Breast epithelium (tissue), 3 donors: Measurements from ENCODE around the gene PPP3CB.

Source experiments
- CTCF ChIP-seq, 3 donors: fragments of 450-650 bp; IDR thresholded peaks; one replicate each; pipeline ENCODE4 v1.5.1; 2016 to 2017; ENCODE audit warnings: antibody characterized with exemption in 3 of 3, mild to moderate bottlenecking in 3 of 3, moderate library complexity in 3 of 3
- POLR2A ChIP-seq: fragments of 450-650 bp; IDR thresholded peaks from one replicate; pipeline ENCODE4 v1.6.1; 2016; ENCODE audit warnings: antibody characterized with exemption, mild to moderate bottlenecking, moderate library complexity

- TF ChIP-seq CTCF (IDR thresholded peaks at IDR 0.05) (no peak), POLR2A (no peak)
These were observed 62.3 kb downstream of the PPP3CB start, which contains the start of gene MSS51 for GRCh38 chr10:73433538-73433867.
